ENCODE measurements around the gene OST4. TPM values are rescaled to one million over a fixed set of nuclear protein-coding genes. Genes with fewer than 3 reads are reported as not detected.
A peak's percentile ranks its signal among the peaks of the same experiment; 100 is the strongest.

The OST4 gene
- total RNA-seq, 1 donor from 2014 or later = 84.6 TPM

- H3K79me2 ChIP-seq (ENCODE audit: low read depth) = no peaks in the 10 kb centered on the region
- no peaks in the 10 kb centered on the region for H3F3A ChIP-seq (ENCODE audit: low read depth)
- H3K9me3 ChIP-seq (ENCODE audit: low read depth) = no peaks in the 10 kb centered on the region
- peaks cover 57% of the 10 kb centered on the region for H4K20me1 ChIP-seq (ENCODE audit: low read depth)
- Mint-ChIP-seq H3K4me3 (no peak overlapping the region), H3K27ac (no peak overlapping the region), H3K36me3 (peaks cover 15% of the 10 kb centered on the region), H3K4me1 (peaks cover 22% of the 10 kb centered on the region), H3K27me3 (ENCODE audit: insufficient read depth, low read depth) (peaks cover 4% of the 10 kb centered on the region), H3K9me3 (no peaks in the 10 kb centered on the region)
- TF ChIP-seq EZH2phosphoT487 (IDR thresholded peaks at IDR 0.05) = no peak
- TF ChIP-seq EZH2 (IDR thresholded peaks at IDR 0.05) = no peak
- TF ChIP-seq CTCF (IDR thresholded peaks at IDR 0.05) = peak; percentile 56
- no peak overlapping the region for H2AFZ ChIP-seq (replicated peaks)
- no peak overlapping the region for H3K27ac ChIP-seq
- no peaks in the 10 kb centered on the region for H3K27me3 ChIP-seq
- H3K4me2 ChIP-seq = no peak overlapping the region
- no peaks in the 10 kb centered on the region for H3K36me3 ChIP-seq
- H3K9ac ChIP-seq = no peak overlapping the region
- no peaks in the 10 kb centered on the region for H3K4me1 ChIP-seq
- DNase-seq (ENCODE audit: low spot score) = peak; percentile 79
- H3K4me3 ChIP-seq = no peak overlapping the region
Measured at GRCh38 chr2:27024188-27024587, 47.3 kb downstream of the OST4 start.

- H2AFZ ChIP-seq (replicated peaks) = no peak overlapping the region
- H3K4me2 ChIP-seq = no peak overlapping the region
- Mint-ChIP-seq H3K9me3 (no peaks in the 10 kb centered on the region), H3K4me1 (peaks cover 22% of the 10 kb centered on the region), H3K36me3 (peaks cover 14% of the 10 kb centered on the region), H3K27ac (no peak overlapping the region), H3K4me3 (no peak overlapping the region), H3K27me3 (ENCODE audit: insufficient read depth, low read depth) (peaks cover 4% of the 10 kb centered on the region)
- H3K27me3 ChIP-seq = no peaks in the 10 kb centered on the region
- no peak for DNase-seq (ENCODE audit: low spot score)
- H3K4me1 ChIP-seq = no peaks in the 10 kb centered on the region
- H3K4me3 ChIP-seq = no peak overlapping the region
- no peak overlapping the region for H3K9ac ChIP-seq
- no peaks in the 10 kb centered on the region for H3K36me3 ChIP-seq
- peaks cover 57% of the 10 kb centered on the region for H4K20me1 ChIP-seq (ENCODE audit: low read depth)
- H3K9me3 ChIP-seq (ENCODE audit: low read depth) = no peaks in the 10 kb centered on the region
- TF ChIP-seq EZH2 (IDR thresholded peaks at IDR 0.05) = no peak
- no peak for TF ChIP-seq CTCF (IDR thresholded peaks at IDR 0.05)
- H3K79me2 ChIP-seq (ENCODE audit: low read depth) = no peaks in the 10 kb centered on the region
- H3K27ac ChIP-seq = no peak overlapping the region
- no peaks in the 10 kb centered on the region for H3F3A ChIP-seq (ENCODE audit: low read depth)
Measured at GRCh38 chr2:27023740-27024139, 47.7 kb downstream of the OST4 start.

GRCh38 chr2:27021253-27022049 lies 50.0 kb downstream of the OST4 start:
- peak overlapping the region; percentile 13 for H3K9ac ChIP-seq
- H3F3A ChIP-seq (ENCODE audit: low read depth) = no peaks in the 10 kb centered on the region
- H3K9me3 ChIP-seq (ENCODE audit: low read depth) = no peaks in the 10 kb centered on the region
- TF ChIP-seq EZH2phosphoT487 (IDR thresholded peaks at IDR 0.05) (no peak), EZH2 (IDR thresholded peaks at IDR 0.05) (no peak), CTCF (IDR thresholded peaks at IDR 0.05) (no peak)
- no peak overlapping the region for H3K4me2 ChIP-seq
- no peaks in the 10 kb centered on the region for H3K27me3 ChIP-seq
- H3K4me3 ChIP-seq = no peak overlapping the region
- H3K79me2 ChIP-seq (ENCODE audit: low read depth) = no peaks in the 10 kb centered on the region
- peaks cover 7% of the 10 kb centered on the region for H3K36me3 Mint-ChIP-seq
- H3K27me3 Mint-ChIP-seq (ENCODE audit: insufficient read depth, low read depth) = peaks cover 4% of the 10 kb centered on the region
- H3K4me3 Mint-ChIP-seq = no peak overlapping the region
- no peak overlapping the region for H2AFZ ChIP-seq (replicated peaks)
- H3K4me1 ChIP-seq = no peaks in the 10 kb centered on the region
- DNase-seq (ENCODE audit: low spot score) = no peak
- no peak overlapping the region for H3K27ac Mint-ChIP-seq
- H3K4me1 Mint-ChIP-seq = peaks cover 22% of the 10 kb centered on the region
- H3K36me3 ChIP-seq = no peaks in the 10 kb centered on the region
- no peaks in the 10 kb centered on the region for H3K9me3 Mint-ChIP-seq
- peaks cover 56% of the 10 kb centered on the region for H4K20me1 ChIP-seq (ENCODE audit: low read depth)
- no peak overlapping the region for H3K27ac ChIP-seq

Other genes with a start within 250 kb of the OST4 start
- gene DPYSL5, start 223.5 kb downstream of the OST4 start, total RNA-seq (ENCODE audit: low replicate concordance) = 46.3 and 93.5 TPM in 2 replicates
- 3.1 and 6.2 TPM in 2 replicates for gene MAPRE3, start 101.0 kb downstream of the OST4 start, total RNA-seq (ENCODE audit: low replicate concordance)
- gene TMEM214, start 38.7 kb downstream of the OST4 start, total RNA-seq (ENCODE audit: low replicate concordance) = 18.1 and 26.1 TPM in 2 replicates
- 68.3 and 84.7 TPM in 2 replicates for gene AGBL5, start 20.0 kb downstream of the OST4 start, total RNA-seq (ENCODE audit: low replicate concordance)
- gene EMILIN1, start 7.0 kb upstream of the OST4 start, total RNA-seq (ENCODE audit: low replicate concordance) = 0.15 and 5.1 TPM in 2 replicates
- 3.3 and 5.0 TPM in 2 replicates for gene KHK, start 15.1 kb upstream of the OST4 start, total RNA-seq (ENCODE audit: low replicate concordance)
- gene CGREF1, start 47.5 kb upstream of the OST4 start, total RNA-seq (ENCODE audit: low replicate concordance) = 2.1 and 3.0 TPM in 2 replicates
- gene ABHD1, start 52.2 kb upstream of the OST4 start, total RNA-seq (ENCODE audit: low replicate concordance) = 0.65 and 1.1 TPM in 2 replicates
- gene PREB, start 63.0 kb upstream of the OST4 start, total RNA-seq (ENCODE audit: low replicate concordance) = 25.1 and 39.8 TPM in 2 replicates
- gene PRR30, start 67.8 kb upstream of the OST4 start, total RNA-seq (ENCODE audit: low replicate concordance) = not detected in 2 replicates
- 0.03 TPM in 1 of 2 replicates, not detected in the other for gene TCF23, start 77.3 kb upstream of the OST4 start, total RNA-seq (ENCODE audit: low replicate concordance)
- gene ATRAID, start 140.4 kb upstream of the OST4 start, total RNA-seq (ENCODE audit: low replicate concordance) = 133 and 142 TPM in 2 replicates
- gene SLC5A6, start 140.6 kb upstream of the OST4 start, total RNA-seq (ENCODE audit: low replicate concordance) = 42.8 and 88.9 TPM in 2 replicates
- 26.5 and 51.8 TPM in 2 replicates for gene CAD, start 145.7 kb upstream of the OST4 start, total RNA-seq (ENCODE audit: low replicate concordance)
- gene SLC30A3, start 191.4 kb upstream of the OST4 start, total RNA-seq (ENCODE audit: low replicate concordance) = 0.56 and 1.4 TPM in 2 replicates
- not detected in 2 replicates for gene DNAJC5G, start 203.8 kb upstream of the OST4 start, total RNA-seq (ENCODE audit: low replicate concordance)
- 0.12 TPM in 1 of 2 replicates, not detected in the other for gene TRIM54, start 210.8 kb upstream of the OST4 start, total RNA-seq (ENCODE audit: low replicate concordance)
- gene UCN, start 236.8 kb upstream of the OST4 start, total RNA-seq (ENCODE audit: low replicate concordance) = 0.56 and 1.2 TPM in 2 replicates